ENCODE measurements around the gene SMYD3.

GRCh38 chr1:245858022-245858721 is 648.9 kb downstream of the SMYD3 start:
- no peak for TF ChIP-seq CTCF (IDR thresholded peaks at IDR 0.05)
- no peak for TF ChIP-seq POLR2A (IDR thresholded peaks at IDR 0.05)
